Cardiac fibroblast (primary cell): ENCODE results near the gene ZNHIT2.

ENCODE experiments used
- DNase-seq, 2 donors: peaks; one replicate each; pipeline versions ENCODE4 v3.0.0 to v3.0.0-alpha.2; 2010; ENCODE audit warnings: low read depth in 2 of 2
- H3K4me3 ChIP-seq, 2 donors: replicated peaks in 1 of 2; 1 replicate in 1 of 2; 2 replicates in 1 of 2; pipeline ENCODE4 v1.5.1; 2011; ENCODE audit warnings: low read depth in 2 of 2, low read length in 2 of 2, mild to moderate bottlenecking in 2 of 2, moderate library complexity in 1 of 2
- CTCF ChIP-seq: IDR thresholded peaks from one replicate; pipeline ENCODE4 v1.5.1; 2011; ENCODE audit warnings: low read depth, mild to moderate bottlenecking, low read length, inconsistent platforms

The ZNHIT2 gene

GRCh38 chr11:65083134-65083833, 34.2 kb downstream of the ZNHIT2 start:
- no peak for DNase-seq
- H3K4me3 ChIP-seq, result peak overlapping the region; percentile 81 to 91
- no peak for TF ChIP-seq CTCF

DNA sequence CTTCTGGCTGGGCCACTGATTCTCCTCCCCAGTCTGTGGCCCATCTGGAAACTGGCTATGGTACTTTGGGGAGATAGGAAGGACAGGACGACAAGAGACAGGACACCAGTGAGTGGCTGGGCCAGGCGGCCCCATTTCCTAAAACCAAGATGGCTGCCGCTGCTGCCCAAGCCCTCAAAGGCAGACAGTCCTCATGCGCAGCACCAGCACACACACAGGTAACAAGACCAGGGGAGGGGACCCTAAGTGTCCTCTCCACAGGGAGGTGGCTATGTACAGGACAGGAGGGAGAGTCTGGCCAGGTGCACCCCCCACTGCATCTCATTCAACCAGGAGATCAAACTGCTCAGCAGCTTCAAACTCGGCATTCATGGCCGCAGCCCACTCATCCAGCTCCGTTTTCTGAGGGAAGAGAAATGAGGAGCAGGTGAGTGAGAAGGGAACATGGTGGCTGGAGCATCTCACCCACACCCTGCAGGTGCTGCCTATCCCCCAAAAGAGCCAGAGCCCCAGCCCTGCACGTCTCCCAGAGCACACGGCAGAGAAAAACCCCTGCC, 38.6 kb downstream of the ZNHIT2 start:
- no peak overlapping the region for H3K4me3 ChIP-seq
- no peak for DNase-seq
- TF ChIP-seq CTCF, result no peak

GRCh38 chr11:65078151-65078550, 39.4 kb downstream of the ZNHIT2 start:
- TF ChIP-seq CTCF, result peak; percentile 66
- no peak overlapping the region for H3K4me3 ChIP-seq
- peak; percentile 35 to 47 for DNase-seq

DNA sequence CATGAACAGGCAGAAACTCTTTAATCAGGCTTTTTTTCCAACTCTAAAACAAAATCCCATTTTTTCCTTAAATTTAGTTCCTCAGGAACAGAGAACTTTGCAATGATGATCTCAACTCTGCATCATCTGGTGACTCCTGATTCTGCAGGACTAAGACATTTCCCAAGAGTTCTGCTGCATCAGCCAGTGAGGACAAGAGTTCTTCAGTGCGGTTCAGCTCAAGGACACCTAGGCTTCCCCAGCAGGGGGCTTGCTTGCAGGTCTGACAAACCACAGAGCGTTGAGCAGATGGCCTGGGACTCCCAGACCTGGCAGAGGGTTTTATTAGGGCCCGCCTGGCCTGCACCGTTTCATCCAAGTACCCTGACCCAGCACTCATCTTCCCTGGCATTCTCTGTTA, 40.0 kb downstream of the ZNHIT2 start:
- DNase-seq, result peak in 1 of 2 donors; percentile 24
- TF ChIP-seq CTCF, result no peak
- H3K4me3 ChIP-seq, result no peak overlapping the region

DNA sequence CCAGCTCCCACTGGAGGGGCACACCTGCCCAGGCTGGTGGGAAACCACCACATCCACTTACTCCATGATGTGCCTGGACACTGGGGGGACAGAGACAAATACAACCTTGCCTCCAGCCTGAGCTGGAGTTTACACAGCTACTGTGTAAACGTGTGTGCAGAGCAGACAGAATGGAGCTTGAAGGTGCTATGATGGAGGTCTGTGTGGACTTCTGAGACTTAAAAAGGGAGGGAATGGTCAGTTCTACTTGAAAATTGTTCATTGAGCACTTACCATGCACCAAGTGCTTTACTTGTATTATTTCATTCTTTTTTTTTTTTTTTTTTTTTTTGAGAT, 44.9 kb downstream of the ZNHIT2 start:
- no peak for TF ChIP-seq CTCF
- no peak for DNase-seq
- H3K4me3 ChIP-seq, result no peak overlapping the region

- DNase-seq, result no peak
- H3K4me3 ChIP-seq, result no peak overlapping the region
- no peak for TF ChIP-seq CTCF
Observed at GRCh38 chr11:65071907-65072630, 45.4 kb downstream of the ZNHIT2 start.
